GM18517 (cell line): ENCODE data around the gene TSC22D1.

Source experiments
- ATAC-seq: cut with Tn5 transposase; IDR thresholded peaks from one replicate; pipeline ENCODE4 v1.9.1; 2021; ENCODE audit warnings: mild to moderate bottlenecking, moderate library complexity; ENCODE audit not compliant: unreplicated experiment

Gene TSC22D1

DNA sequence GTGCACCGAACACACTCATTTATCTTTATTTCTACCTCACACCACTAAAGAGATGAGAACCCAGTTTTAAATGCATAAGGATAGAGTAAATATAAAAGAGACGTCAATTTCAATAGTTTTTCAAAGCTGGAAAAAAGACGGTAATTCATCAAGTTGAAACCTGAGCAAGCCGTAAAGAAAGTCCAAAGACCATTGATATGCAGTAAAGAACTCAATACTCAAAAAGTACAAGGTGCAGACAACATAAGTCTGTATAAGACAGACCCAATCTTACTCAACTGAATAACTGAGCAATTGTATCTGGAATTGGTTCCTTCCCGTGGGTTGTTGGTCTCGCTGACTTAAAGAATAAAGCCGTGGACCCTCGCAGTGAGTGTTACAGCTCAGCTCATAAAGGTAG, 120.4 kb downstream of the TSC22D1 start:
- no peak for ATAC-seq

DNA sequence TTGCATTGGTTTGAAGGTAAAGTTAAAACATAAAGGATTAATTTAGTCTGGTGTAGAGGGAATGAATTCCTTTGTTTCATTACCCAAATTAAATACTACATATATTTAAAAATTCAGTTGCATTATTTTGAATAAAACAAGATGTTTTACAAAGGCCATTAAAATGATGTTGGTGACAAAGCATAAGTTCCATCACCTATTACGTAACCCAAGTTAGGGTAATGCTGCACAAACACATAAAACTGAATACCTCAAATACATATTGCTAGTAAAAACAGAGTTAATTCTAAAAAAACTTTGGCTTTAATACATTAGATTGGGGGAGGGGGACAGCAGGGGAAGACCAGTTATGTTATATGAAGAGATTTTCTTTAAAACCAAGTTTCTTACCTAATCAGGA, 122.2 kb downstream of the TSC22D1 start:
- no peak for ATAC-seq

DNA sequence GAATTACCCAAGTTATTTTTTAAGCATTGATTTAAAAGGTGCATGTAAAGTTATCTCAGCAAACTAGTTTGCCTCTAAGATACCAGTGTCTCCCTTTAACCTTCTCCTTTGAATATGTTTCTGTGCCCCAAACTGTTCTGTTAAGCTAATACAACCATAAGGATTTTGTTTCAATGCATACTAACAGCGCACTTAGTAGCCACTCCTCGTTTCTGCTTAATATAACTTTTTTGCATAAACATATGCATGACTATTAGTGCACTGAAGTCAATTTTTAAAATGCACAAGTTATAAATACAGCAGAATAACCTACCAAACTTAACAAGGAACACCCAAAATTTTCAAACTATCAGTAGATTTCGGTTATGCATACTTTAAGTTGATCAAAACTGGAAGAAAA, 123.1 kb downstream of the TSC22D1 start:
- ATAC-seq: no peak

DNA sequence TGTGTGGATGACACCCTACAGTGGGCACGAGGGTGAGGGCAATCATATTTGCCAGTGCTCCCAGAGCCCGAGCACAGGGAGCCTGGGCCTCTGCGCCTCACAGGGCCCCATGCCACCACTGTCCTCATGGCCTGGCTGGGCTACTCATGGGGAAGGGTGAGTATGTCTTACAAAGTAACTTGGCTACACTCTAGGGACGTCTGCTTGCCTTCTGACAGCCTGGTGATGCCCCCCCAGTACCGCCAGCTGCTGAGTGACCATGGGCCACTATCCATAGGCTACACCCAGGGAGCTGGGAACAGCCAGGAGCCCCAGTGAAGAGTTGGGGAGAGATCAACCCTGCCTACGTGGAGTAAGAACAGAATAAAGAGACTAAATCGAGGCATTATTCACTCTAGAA, 123.7 kb downstream of the TSC22D1 start:
- ATAC-seq: no peak

DNA sequence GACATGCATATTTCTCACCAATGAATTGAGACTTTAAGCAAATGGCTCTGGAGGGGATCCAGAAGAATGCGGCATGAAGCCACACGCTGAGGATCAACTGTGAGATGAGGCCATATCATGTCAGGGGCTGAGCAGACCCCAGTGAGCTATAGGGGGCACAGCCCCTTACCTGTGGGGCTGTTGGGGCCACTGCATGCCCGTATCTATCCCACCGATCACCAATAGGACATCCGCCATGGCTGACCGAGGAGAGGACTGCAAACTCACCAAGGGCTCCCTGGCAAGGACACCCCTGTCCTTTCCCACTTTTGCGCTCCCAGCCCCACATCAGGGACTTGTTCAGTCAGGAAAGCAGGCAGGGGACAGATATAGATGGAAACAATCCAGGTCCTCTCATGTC, 124.5 kb downstream of the TSC22D1 start:
- ATAC-seq: no peak

DNA sequence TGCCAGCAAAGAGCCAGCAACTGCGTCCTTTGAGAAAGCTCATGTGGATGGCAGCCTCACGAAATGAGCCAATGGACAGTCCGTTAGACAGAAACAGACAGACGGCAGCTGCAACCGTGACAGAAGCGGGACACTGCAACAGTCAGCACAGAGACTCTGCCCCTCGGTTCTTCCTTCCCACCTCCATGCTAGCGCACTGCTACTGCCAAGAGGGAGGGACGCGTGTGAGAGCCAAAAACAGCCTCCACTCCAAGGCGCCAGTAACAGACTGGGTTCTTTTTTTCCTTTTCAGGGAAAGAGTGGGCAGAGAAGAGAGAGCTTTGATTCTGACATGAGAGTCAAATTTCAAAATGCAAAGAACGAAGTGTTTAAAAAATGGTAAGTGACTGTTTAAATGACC, 125.0 kb downstream of the TSC22D1 start:
- ATAC-seq: no peak

DNA sequence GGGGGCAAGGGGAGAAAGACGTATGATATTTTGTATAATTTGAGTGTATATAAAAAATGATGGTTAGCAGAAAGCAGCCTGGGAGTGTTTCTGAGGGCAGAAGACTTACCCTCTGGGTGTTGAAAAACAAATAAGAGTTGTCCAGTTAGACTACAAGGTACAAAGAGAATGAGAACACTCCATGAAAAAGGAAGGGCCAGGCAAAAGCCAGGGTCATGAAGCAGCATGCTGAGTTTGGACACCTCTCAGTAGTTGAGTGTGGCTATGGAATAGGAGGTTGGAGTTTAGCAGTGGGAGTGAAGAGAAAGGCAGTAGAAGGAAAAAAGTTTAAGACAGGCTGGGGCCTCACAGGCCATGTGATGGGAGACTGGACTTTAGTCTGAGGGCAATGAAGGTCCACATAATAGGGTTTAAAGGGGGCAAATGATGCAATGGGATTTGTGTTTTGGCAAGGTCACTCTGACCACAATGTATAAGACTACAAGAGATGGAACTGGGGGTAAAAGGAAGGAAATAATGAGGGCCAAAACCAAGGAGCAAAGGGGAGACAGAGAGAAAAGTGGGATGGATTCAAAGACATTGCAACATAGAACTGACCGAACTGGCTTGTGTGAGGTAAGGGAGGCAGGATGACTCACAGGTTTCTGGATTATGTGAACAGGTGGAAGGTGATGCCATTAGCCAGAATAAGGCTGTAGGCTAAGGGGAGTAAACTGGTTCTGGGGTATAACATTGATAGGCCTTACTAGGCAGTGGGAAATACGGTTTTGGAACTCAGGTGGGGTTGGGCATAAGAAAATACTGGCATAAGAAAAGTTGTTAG, 125.9 kb downstream of the TSC22D1 start:
- no peak for ATAC-seq

DNA sequence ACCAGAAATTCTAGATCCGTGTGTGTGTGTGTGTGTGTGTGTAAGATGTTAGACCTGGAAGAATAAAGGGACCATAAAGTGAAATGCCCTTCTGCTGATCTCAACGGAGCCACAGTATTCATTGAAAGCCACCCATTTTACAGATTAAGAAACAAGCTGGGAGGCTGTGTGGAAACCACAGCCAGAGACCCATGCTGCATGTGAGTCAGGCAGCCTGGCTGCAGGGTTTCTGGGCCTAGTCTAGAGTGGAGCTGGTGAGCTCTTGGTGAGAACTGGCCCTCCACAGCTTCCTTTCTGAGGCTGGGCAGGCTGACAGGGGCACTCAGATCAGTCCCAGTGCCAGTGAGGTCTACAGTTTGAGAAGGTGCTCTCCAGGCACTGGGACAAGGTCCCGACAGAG, 127.3 kb downstream of the TSC22D1 start:
- ATAC-seq: no peak

DNA sequence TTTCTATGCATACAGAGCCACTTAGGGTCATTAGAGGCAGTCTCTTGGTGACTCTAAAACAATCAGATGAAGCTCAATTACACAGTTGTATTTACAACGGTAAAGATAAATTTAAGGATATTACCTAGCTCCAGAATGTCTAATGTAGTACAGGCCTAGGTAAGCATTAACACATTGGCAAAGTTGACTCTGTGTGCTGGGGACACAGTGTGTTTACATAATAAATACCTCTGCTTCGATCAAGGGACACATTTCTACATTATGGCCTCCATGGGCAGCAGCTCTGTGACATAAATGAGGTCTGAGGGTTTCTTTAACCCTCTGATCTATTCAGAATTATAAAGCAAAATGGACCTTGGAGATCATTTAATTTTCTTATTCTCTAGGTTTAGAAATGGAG, 127.8 kb downstream of the TSC22D1 start:
- ATAC-seq: no peak

DNA sequence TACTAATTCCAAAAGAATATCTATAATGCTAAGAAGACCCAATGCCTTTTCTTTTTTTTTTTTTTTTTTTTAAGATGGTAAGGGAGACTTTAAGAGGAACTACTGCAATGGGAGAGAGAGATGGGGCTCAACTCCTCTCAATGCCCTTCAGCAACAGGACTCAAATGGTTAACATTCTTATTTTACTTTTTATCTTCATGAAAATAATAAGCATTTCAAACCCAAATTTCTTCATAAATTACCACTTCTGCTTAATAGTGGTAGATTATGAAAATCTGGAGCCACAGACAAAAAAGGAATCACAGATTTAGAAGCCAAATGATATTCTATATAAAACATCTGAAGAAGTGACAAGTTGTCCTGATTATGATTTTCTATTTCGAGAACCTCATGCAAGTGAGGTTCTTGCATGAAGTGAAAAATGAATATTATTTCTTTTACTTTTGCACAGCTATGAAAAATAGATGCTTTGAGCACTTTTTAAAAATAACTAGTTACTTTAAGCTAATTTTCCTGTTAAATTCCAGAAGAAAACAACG, 128.3 kb downstream of the TSC22D1 start:
- ATAC-seq: no peak

DNA sequence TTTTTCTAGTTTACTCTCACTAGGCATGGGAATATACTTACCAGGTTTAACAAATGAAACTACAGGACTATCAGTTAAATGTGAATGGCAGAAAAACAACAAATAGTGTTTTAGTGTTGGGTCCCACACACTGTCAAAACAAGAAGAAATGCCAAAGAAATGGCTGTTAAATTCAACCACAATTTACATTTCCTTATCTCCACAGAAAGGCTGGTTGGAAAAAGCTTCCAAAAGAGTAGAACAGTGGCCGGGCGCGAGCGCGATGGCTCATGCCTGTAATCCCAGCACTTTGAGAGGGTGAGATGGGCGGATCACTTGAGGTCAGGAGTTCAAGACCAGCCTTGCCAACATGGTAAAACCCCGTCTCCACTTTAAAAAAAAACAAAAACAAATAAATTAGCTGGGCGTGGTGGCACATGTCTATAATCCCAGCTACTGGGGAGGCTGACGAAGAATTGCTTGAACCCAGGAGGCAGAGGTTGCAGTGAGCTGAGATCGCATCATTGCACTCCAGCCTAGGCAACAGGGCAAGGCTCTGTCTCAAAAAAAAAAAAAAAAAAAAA, 136.0 kb downstream of the TSC22D1 start:
- ATAC-seq: no peak

DNA sequence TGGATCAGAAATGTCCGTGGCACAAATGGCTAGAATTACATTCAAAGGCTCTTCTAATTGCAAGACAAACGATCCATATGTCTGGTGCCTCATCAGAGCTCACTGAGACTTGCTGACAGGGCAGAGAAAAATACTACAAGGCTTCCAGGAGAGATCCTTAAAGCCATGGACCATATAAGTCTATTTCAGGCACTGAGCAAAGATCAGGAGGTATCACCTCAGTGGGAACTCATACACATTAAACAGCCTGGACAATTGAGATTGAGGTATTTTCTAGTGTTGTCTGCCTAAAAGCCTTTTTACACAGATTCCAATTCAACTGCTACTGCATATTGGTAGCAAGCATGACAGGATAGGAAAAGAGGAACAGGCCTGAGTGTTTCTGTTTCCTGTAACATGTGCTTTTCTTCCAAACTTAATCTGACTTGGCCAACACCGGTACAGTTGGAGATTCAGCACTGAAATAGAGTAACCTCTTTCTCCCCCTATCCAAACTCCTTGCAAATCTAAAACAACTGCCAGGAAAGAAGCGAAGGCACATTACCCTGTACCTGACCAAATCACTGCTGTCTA, 136.6 kb downstream of the TSC22D1 start:
- ATAC-seq: no peak

DNA sequence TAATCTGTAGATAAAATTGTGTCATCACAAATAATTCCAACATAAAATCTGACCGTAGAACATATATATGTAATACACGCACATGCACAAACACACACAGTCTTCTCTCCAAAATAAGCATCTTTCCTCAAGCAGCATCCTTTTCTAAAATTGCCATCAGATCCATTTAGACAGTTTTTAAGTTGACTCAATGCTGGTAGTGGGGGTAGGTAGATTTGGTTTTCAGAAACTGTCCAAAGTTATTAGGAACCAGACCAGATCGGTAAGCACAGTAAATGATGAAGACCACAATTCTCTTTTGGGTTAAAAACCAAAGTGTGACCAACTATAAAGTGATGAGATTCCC, 137.9 kb downstream of the TSC22D1 start:
- no peak for ATAC-seq

DNA sequence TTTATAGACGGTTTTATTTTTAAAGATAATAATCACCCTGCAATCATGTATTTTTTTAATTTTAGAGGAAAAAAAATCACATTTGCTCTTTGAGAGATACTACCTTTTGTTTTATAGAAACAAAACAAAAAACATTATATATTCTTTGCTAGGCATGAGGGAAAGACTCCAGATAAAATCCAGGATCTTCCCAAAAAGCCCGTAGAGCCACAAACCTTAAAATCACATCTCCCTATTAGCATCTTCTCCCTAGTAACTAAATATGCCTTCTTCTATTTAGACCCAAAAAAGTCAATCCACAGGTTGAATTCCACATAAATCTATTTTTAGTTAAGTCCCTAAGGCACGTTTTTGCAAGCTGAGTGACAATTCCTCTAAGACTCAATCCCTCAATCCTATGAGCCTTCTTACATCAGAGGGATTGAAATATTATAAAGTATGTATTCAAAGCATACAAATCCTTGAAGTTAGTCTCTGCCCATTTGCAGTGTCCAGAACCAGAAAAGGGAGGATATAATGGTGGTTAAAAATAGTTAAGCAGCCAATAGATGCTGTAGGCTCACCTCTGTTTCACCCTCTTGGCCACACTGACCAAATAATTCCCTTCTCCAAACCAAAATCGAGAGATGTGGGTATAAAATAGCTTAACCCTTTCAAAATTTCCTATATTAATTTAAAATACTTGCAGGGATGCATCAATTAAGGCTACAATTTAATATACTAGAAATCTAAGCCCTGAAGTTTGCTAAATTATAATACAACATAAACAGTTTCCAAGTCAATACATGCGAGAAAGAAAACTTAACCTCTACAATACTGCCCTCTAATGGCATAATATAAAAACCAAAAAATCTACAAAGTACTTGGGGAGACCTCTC, 138.5 kb downstream of the TSC22D1 start:
- ATAC-seq: no peak

DNA sequence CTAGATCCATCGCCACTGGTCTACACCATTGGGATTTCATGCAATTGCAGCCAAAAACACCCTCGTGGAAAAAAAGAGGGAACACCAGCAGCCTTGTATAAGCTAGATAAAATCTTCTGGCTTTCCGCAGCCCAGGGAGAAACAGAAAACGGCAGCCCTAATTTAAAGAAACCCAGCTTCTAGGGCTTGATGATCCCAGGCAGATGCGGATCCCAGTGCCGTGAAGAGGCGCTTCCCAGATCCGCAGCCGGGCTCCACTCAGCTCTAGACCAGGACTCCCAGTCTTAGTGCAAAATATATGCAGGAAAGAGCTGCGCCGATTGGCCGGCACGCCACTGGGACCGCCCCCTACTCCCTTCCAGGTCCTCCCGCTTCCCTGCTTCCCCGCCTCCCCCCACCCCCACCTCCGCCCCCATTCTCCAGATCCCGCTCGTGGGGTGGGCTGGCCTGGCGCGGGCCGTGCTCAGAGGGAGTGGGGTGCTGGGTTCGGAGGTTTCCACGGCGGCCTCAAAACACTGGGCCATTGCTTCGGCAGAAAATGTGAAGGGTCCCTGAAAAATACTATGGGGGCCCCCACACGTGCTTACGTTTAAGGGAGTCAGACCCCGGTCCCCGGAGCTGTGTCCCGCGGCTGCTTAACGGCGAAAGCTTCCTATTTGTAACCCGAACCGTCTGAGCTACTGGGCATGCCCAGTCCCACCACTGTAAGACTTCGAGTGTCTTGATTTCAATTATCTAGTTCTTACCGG, 139.4 kb downstream of the TSC22D1 start:
- ATAC-seq: no peak

DNA sequence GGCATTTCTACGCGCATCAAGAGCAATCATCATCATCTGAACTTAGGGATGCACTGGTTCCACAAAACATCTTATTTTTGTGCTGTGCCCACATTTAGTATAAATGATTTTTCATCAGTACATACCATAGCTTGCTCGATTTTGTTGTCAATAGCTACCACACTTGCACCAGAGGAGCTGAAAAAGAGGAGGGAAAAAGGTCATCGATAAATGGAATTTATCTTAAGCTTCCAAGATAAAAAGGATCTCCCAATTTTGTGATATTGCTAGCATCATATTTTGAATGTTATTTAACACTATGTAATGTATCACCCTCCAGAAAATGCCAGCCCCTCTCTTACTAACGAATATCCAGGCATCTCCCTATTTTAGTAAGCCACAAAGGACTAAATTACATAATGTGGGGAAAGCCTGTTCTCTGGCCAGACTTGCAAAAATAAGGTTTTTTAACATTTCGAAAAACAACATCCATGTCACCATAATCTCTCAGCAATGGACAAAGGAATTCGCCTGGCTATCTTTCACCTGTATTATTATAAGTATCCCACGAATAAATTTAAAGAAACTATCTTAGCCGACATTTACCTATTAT, 140.1 kb downstream of the TSC22D1 start:
- ATAC-seq: no peak

DNA sequence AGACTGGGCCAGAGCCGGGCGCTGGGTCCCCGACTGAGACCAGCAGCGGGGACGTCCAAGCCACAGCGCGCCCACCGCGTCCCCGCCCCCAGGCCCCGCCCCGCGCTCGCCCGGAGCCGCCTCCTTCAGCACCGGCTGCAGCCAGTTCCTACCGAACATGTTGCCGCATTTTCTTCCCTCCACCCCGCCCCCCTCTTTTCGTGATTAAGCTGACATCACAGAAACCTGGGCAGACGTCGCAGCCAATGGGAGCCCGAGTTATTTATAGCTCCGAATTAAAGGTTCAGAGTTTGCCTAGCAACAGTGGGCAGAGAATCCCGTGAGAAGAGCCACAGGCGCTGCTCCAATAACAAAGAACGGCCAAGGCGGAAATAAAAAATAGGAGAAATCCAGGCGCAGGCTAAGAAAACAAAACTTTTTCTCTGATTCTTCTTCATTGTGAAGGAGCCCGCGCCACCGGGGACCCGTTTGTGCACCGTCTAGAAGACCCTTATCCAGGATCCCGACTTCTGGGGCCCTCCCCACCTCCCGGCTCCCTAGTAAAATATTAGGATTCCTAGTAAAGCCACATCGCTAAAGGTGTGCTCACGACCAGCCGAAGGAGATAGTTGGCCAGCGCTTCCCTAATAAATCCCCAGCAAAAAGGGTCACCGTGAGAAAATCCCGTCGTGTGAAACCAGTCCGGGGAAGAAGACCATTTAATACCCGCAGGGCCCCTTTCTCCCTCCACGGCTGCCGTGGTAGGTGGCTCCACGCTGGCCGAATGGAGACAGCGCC, 140.8 kb downstream of the TSC22D1 start:
- ATAC-seq: no peak

DNA sequence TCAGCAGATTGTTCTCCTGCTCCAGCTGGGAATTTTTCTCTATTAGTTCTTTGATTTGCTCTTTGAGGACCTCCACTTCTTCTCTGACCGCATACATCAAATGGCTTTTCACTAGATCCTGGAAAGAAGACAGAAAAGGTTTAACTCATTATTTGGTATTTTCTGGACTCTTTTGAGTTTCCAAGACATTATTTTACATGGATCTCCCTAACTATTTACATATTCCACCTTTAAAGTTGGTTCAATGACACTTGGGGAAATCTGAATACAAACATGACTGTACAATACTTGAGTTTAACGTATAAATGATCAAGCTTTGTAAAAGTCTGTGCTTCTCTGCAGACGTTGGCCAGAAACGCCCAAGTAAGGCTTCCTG, 141.4 kb downstream of the TSC22D1 start:
- no peak for ATAC-seq
